Colonic mucosa (tissue), 4 donors: ENCODE data around the gene PIGN. TPM values are rescaled to one million over a fixed set of nuclear protein-coding genes. Genes with fewer than 3 reads are reported as not detected.
"Not testable (repeated sequence)": the region's sequence is repeated elsewhere in the genome, so short reads cannot be mapped to it uniquely, and the experiment has no call there.

ENCODE experiments used
- DNase-seq: peaks from one replicate; pipeline ENCODE4 v3.0.0-alpha.2; 2020
- H3K27ac ChIP-seq: fragments of 200-600 bp; one replicate; pipeline ENCODE4 v1.8.0; 2021
- H3K27me3 ChIP-seq: fragments of 200-600 bp; one replicate; pipeline ENCODE4 v1.8.0; 2021
- H3K36me3 ChIP-seq: fragments of 200-600 bp; one replicate; pipeline ENCODE4 v1.8.0; 2021
- H3K4me1 ChIP-seq: fragments of 200-600 bp; one replicate; pipeline ENCODE4 v1.8.0; 2021; ENCODE audit warnings: mild to moderate bottlenecking
- H3K4me3 ChIP-seq: fragments of 200-600 bp; one replicate; pipeline ENCODE4 v1.8.0; 2021
- H3K9ac ChIP-seq, 2 donors: one replicate each; pipeline ENCODE4 v1.7.0; 2013; ENCODE audit warnings: control low read depth in 2 of 2, low read depth in 2 of 2, low read length in 2 of 2
- H3K9me3 ChIP-seq: fragments of 200-600 bp; one replicate; pipeline ENCODE4 v1.8.0; 2021
- CTCF ChIP-seq: fragments of 200-600 bp; IDR thresholded peaks from one replicate; pipeline ENCODE4 v1.8.0; 2022; ENCODE audit warnings: antibody characterized with exemption, mild to moderate bottlenecking
- intact Hi-C: fragments of 100-400 bp; cut with DNase I; formaldehyde crosslinking; loops from one replicate; pipeline ENCODE4 v1.14.1; 2022
- total RNA-seq, 2 donors: library from RNA; stranded (reverse); fragmentation: NEBNext Ultra II Directional in 1 of 2; extraction: Animal tissue kit (Norgen Biotek cat#: 25700) in 1 of 2; gene quantifications; one replicate each; pipeline ENCODE4 v1.2.1, GENCODE V29; 2021
- donor health status: healthy.
- donor health status: DM: no; HTN: no; CAD: no.
- donor health status: DM: no; HTN: no; CAD: no.

The PIGN gene
- total RNA-seq, 2 donors from 2014 or later, result 30.1 to 37.9 TPM

DNA sequence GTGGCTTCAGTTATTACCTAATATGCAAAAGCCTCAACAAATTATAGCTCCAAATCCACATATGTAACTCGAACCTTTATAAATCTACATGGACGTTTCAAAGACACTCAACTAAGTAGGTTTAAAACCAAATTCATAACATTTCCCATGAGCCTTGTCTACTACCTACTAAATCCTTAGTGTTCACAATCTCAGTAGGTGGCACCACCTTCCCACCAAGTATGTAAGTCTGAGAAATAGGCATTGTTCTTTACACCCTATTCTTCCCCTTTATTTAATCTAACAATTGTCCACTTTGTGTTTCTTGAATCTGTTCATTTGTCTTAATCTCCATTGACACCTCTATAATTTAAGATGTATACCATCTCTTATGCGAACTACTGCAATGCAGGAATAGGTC is 4.6 kb downstream of the PIGN start:
- Histone ChIP-seq H3K36me3 (no peaks in the 10 kb centered on the region), H3K4me3 (no peak overlapping the region), H3K4me1 (no peaks in the 10 kb centered on the region), H3K9ac (no peak overlapping the region), H3K27ac (no peak overlapping the region), H3K9me3 (no peaks in the 10 kb centered on the region), H3K27me3 (no peaks in the 10 kb centered on the region)
- no peak for TF ChIP-seq CTCF
- intact Hi-C loops, result no loop called here
- DNase-seq, result no peak

DNA sequence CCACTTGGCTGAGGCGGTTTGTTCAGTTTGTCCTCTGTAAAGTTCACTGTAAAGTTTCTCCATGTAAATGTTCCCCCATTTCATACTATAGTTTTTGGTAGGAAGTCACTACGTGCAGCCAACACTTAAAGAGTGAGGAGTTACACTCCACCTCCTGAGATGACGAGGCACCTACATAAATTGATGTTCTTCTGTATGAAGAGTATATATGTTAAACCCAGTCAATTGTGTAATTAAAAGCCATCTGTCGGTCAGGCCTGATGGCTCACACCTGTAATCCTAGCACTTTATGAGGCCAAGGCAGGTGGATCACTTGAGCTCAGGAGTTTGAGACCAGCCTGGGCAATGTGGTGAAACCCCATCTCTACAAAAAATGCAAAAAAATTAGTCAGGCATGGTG is 7.6 kb downstream of the PIGN start:
- intact Hi-C loops, result no loop called here
- Histone ChIP-seq H3K4me1 (no peaks in the 10 kb centered on the region), H3K4me3 (no peak overlapping the region), H3K9ac (no peak overlapping the region), H3K27me3 (no peaks in the 10 kb centered on the region), H3K27ac (no peak overlapping the region), H3K9me3 (no peaks in the 10 kb centered on the region), H3K36me3 (no peaks in the 10 kb centered on the region)
- DNase-seq, result no peak
- TF ChIP-seq CTCF, result no peak

DNA sequence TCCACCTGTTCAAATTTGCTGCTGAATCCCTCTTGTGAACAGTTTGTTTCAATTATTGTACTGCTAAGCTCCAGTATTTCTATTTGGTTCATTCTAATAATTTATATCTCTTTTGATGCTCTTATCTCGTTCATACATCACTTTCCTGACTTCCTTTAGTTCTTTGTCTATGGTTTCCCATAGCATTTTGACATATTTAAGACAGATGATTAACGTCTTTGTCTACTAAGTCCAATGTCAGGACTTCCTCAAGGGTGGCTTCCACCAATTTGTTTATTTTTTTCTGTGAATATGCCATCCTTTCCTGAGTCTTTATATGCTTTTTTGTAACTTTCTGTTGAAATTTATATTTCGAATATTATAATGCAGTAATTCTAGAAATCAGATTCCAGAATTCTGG is 9.6 kb downstream of the PIGN start:
- intact Hi-C loops, result no loop called here
- no peaks in the 10 kb centered on the region for H3K27me3 ChIP-seq
- H3K36me3 ChIP-seq, result no peaks in the 10 kb centered on the region
- TF ChIP-seq CTCF, result no peak
- H3K9me3 ChIP-seq, result no peaks in the 10 kb centered on the region
- H3K4me1 ChIP-seq, result no peaks in the 10 kb centered on the region
- no peak overlapping the region for H3K9ac ChIP-seq
- no peak for DNase-seq
- no peak overlapping the region for H3K27ac ChIP-seq
- no peak overlapping the region for H3K4me3 ChIP-seq

DNA sequence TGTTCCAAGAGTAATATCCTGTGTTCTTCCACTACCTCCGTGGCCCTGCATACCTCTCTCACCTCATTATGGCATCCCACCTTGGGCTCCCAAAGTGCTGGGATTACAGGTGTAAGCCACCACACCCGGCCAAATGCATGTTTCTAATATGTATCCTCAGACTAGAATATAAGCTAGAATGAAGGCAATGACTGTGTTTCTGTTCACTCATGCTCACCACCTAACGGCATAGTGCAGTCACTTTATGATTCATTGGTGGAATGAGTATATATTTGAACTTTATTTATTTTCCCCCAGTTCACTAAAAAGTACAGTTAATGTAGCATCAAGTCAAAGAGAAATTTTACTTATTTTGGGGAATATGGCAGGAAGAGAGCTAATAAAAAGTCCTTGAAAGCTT is 11.3 kb downstream of the PIGN start:
- H3K4me3 ChIP-seq, result no peak overlapping the region
- no peaks in the 10 kb centered on the region for H3K27me3 ChIP-seq
- H3K36me3 ChIP-seq, result no peaks in the 10 kb centered on the region
- no peak for TF ChIP-seq CTCF
- no peak overlapping the region for H3K27ac ChIP-seq
- no peak for DNase-seq
- H3K4me1 ChIP-seq, result no peaks in the 10 kb centered on the region
- intact Hi-C loops, result no loop called here
- no peaks in the 10 kb centered on the region for H3K9me3 ChIP-seq
- no peak overlapping the region for H3K9ac ChIP-seq

DNA sequence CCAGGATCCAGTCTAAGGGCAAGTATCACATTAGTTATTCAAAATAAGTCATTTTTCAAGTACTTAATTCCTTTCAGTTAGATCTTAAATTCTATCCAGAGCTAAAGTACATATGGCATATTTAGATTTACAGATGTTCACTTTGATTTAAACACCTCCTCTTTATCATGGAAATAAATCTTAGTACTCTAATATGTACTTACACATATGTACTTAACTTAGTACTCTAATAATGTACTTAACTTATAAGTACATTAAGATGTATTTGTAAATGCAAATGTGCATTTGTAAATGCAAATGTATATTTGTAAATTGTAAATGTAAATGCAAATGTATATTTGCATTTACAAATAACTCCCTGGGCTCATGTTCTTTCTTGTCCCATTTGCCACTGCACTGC is 14.6 kb downstream of the PIGN start:
- intact Hi-C loops, result no loop called here
- Histone ChIP-seq H3K4me3 (no peak overlapping the region), H3K27ac (no peak overlapping the region), H3K4me1 (no peaks in the 10 kb centered on the region), H3K27me3 (no peaks in the 10 kb centered on the region), H3K36me3 (no peaks in the 10 kb centered on the region), H3K9ac (no peak overlapping the region), H3K9me3 (no peaks in the 10 kb centered on the region)
- no peak for TF ChIP-seq CTCF
- no peak for DNase-seq

- H3K27ac ChIP-seq, result no peak overlapping the region
- intact Hi-C loops, result no loop called here
- H3K4me1 ChIP-seq, result no peaks in the 10 kb centered on the region
- H3K36me3 ChIP-seq, result no peaks in the 10 kb centered on the region
- no peak overlapping the region for H3K9ac ChIP-seq
- TF ChIP-seq CTCF, result no peak
- no peak for DNase-seq
- H3K27me3 ChIP-seq, result no peaks in the 10 kb centered on the region
- no peaks in the 10 kb centered on the region for H3K9me3 ChIP-seq
- no peak overlapping the region for H3K4me3 ChIP-seq
These were observed 16.0 kb downstream of the PIGN start for GRCh38 chr18:62170857-62171256.

DNA sequence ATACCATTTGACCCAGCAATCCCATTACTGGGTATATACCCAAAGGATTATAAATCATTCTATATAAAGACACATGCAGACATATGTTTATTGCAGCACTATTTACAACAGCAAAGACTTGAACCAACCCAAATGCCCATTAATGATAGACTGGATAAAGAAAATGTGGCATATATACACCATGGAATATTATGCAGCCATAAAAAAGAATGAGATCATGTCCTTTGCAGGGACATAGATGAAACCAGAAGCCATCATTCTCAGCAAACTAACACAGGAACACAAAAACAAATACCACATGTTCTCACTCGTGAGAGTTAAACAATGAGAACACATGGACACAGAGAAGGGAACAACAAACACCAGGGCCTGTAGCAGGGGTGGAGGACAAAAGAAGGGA is 20.3 kb downstream of the PIGN start:
- H3K27ac ChIP-seq, H3K9ac ChIP-seq, H3K4me1 ChIP-seq, H3K36me3 ChIP-seq, H3K4me3 ChIP-seq, intact Hi-C loops, H3K9me3 ChIP-seq, H3K27me3 ChIP-seq, DNase-seq: not testable (repeated sequence)
